GM12864 (cell line): ENCODE results near the gene MPRIP.
"Not testable (repeated sequence)": the region's sequence is repeated elsewhere in the genome, so short reads cannot be mapped to it uniquely, and the experiment has no call there.

Source experiments
- DNase-seq: peaks from one replicate; pipeline ENCODE4 v3.0.0-alpha.2; 2011; ENCODE audit warnings: low read depth
- H3K4me3 ChIP-seq: 2 replicates; pipeline ENCODE4 v1.5.1; 2011; ENCODE audit warnings: mild to moderate bottlenecking, low read depth, low read length, control low read depth
- CTCF ChIP-seq: IDR thresholded peaks from 2 replicates; pipeline ENCODE4 v1.5.1; 2011; ENCODE audit warnings: low read depth, mild to moderate bottlenecking, moderate library complexity, low read length, control low read depth, inconsistent platforms; ENCODE audit errors: missing control alignments

MPRIP gene

GRCh38 chr17:17129466-17129865 is 87.2 kb downstream of the MPRIP start:
- no peak overlapping the region for H3K4me3 ChIP-seq
- DNase-seq: no peak
- TF ChIP-seq CTCF: no peak

- H3K4me3 ChIP-seq: no peak overlapping the region
- TF ChIP-seq CTCF: no peak
- no peak for DNase-seq
Measured at GRCh38 chr17:17130077-17130844, 88.0 kb downstream of the MPRIP start.

GRCh38 chr17:17131839-17132238 is 89.6 kb downstream of the MPRIP start:
- no peak for DNase-seq
- no peak for TF ChIP-seq CTCF
- H3K4me3 ChIP-seq: no peak overlapping the region

DNA sequence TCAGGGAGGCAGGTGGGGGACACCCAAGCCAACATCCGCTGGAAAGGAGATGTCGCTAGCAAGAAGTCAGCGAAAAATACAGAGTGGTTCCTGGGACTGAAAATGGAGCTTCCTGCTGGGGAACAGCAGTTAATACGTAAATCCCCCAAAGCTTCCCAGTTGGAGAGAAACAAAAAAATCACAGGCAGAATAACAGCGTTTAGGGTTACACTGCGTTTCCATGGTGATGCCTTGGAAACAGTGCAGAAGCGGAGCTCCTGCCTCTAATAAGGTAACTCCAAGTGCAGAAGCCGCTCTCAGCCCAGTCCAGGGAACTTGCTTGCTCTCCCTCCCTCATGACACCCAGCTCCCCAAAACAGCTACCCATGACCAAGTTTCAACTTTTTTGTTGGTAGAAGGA is 90.5 kb downstream of the MPRIP start:
- TF ChIP-seq CTCF: no peak
- no peak for DNase-seq
- no peak overlapping the region for H3K4me3 ChIP-seq

DNA sequence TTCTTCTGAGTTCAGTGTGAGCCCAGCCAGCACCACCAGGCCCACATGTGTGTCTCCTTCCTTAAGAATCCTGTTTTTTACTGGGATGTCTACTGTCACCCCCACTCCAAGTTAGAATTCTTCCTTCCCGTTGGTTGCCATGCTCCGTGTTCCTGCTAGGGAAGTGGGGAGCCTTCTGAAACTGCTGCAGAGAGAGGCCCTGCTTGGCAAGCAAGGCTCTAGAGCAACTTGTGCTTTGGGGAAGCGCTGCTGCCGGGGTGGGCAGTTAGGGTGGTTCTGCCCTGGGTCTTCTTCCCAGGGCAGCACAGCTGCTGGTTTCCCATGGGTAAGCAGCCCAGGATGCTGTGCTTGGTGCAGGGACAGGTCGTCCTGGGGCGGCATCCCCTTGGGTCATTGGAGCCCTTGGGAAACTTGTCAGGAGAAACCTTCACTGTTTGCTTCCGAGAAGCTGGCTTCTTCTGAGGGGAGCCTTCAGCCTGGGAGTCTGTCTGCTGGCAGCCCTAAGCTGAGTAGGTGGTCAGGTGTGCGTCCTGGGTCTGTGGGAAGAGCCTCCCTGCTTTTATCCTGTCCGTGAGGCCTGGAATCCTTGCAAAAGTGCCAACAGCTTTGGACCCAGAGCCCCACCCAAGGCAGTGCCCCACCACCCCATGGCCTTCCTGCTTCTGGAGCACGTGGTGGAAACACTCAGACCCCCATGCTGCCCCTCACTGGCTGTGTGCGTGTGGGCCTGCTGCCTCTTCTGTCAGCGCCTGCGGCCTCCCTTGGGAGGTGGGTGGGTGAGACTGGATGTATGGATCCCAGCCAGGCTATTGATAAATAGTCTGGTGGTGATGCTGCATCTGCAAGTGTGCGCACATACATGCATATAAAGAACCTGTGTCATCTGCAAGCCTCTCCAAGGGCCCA is 92.0 kb downstream of the MPRIP start:
- DNase-seq: no peak
- TF ChIP-seq CTCF: no peak
- no peak overlapping the region for H3K4me3 ChIP-seq

- no peak overlapping the region for H3K4me3 ChIP-seq
- no peak for TF ChIP-seq CTCF
- no peak for DNase-seq
Measured at GRCh38 chr17:17134957-17135333, 92.7 kb downstream of the MPRIP start.

DNA sequence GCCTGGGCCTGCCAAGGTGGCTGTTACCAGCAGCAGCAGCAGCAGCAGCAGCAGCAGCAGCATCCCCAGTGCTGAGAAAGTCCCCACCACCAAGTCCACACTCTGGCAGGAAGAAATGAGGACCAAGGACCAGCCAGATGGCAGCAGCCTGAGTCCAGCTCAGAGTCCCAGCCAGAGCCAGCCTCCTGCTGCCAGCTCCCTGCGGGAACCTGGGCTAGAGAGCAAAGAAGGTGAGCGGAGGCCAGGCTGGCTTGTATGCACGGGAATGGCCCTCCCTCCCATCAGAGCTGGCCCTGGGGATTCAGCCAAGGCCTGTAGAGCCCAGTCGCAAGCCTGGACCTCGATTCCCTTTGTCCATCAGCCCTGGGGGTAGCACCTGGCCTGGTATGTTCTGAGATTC is 94.0 kb downstream of the MPRIP start:
- H3K4me3 ChIP-seq, DNase-seq: not testable (repeated sequence)
